Immature natural killer cell (primary cell): ENCODE results near the gene KCNQ1. TPM values are rescaled to one million over a fixed set of nuclear protein-coding genes. Genes with fewer than 3 reads are reported as not detected.

ENCODE experiments used
- DNase-seq, 3 donors: peaks; one replicate each; pipeline ENCODE4 v3.0.0; 2022; ENCODE audit warnings: mixed read lengths in 1 of 3
- H3K27ac Mint-ChIP-seq, 6 donors: one replicate each; pipeline ENCODE4 v1.8.0; 2020; ENCODE audit warnings: mixed read lengths in 6 of 6, mild to moderate bottlenecking in 5 of 6, inconsistent platforms in 4 of 6, moderate library complexity in 3 of 6
- H3K27me3 Mint-ChIP-seq, 3 donors: one replicate each; pipeline ENCODE4 v1.8.0; 2020 to 2021; ENCODE audit warnings: low read depth in 3 of 3, mild to moderate bottlenecking in 3 of 3, mixed read lengths in 3 of 3, moderate library complexity in 3 of 3, inconsistent platforms in 1 of 3
- H3K36me3 Mint-ChIP-seq, 3 donors: one replicate each; pipeline ENCODE4 v1.8.0; 2020; ENCODE audit warnings: mixed read lengths in 3 of 3, inconsistent platforms in 2 of 3, mild to moderate bottlenecking in 2 of 3
- H3K4me1 Mint-ChIP-seq, 2 donors: one replicate each; pipeline ENCODE4 v1.8.0; 2020; ENCODE audit warnings: inconsistent platforms in 2 of 2, mild to moderate bottlenecking in 2 of 2, mixed read lengths in 2 of 2, moderate library complexity in 1 of 2
- H3K4me3 Mint-ChIP-seq, 5 donors: one replicate each; pipeline ENCODE4 v1.8.0; 2020; ENCODE audit warnings: mild to moderate bottlenecking in 5 of 5, mixed read lengths in 5 of 5, inconsistent platforms in 3 of 5, moderate library complexity in 3 of 5
- H3K9me3 Mint-ChIP-seq, 6 donors: one replicate each; pipeline ENCODE4 v1.8.0; 2020; ENCODE audit warnings: mild to moderate bottlenecking in 6 of 6, mixed read lengths in 6 of 6, inconsistent platforms in 4 of 6, moderate library complexity in 3 of 6
- polyA plus RNA-seq, 3 donors: library from polyadenylated mRNA; unstranded; fragments of 300-500 nt; fragmentation: Illumina TruSeq; gene quantifications; one replicate each; pipeline ENCODE4 v1.2.3, GENCODE V29; 2021

KCNQ1 gene
- polyA plus RNA-seq, 3 donors from 2014 or later = 0.13 to 1.1 (median 0.73) TPM

- Mint-ChIP-seq H3K4me3 (no peak overlapping the region), H3K9me3 (no peaks in the 10 kb centered on the region), H3K4me1 (no peaks in the 10 kb centered on the region), H3K36me3 (no peaks in the 10 kb centered on the region), H3K27me3 (no peaks in the 10 kb centered on the region), H3K27ac (no peak overlapping the region)
- no peak for DNase-seq
These were observed 130.8 kb downstream of the KCNQ1 start for GRCh38 chr11:2575591-2576051.

DNA sequence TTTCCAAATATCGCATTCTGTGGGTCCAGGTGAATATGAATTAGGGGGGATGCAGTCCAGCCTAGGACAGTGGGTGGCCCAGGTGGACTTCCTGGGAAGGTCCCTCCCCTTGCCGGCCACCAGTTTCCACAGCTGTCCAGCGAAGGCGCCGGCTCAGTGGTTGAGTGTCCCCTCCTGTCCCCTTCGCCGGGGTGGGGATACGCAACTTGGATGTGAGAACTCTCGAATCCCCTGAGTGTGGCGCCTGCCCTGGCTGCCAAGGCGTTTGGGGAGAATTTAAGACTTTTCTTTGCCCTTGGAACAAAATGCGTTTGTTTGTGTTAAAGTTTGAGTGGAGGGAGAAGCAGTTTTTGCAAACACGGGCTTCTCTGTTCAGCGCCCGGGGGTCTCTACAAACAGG, 131.3 kb downstream of the KCNQ1 start:
- DNase-seq = no peak
- Mint-ChIP-seq H3K4me3 (no peak overlapping the region), H3K36me3 (no peaks in the 10 kb centered on the region), H3K9me3 (no peaks in the 10 kb centered on the region), H3K4me1 (no peaks in the 10 kb centered on the region), H3K27me3 (no peaks in the 10 kb centered on the region), H3K27ac (no peak overlapping the region)

DNA sequence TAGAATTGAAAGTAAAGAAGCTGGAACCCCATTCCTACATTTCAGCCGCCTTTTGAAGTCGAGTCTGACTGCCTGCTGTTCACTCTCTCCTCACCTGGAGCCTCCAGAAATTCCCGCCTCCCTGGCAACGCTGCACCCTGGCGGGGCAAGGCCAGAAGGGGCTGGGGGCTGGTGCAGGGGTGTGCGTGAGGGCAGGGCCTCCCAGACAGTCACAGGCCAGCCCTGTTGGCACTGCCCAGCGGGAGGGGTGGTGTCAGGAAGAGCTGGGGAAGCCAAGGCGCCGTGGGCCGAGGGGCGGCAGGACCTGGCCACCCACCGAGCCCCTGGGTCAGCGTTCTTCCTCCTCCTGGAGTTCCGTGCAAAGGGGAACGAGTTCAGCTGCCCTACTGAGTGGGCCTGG, 131.7 kb downstream of the KCNQ1 start:
- no peak for DNase-seq
- Mint-ChIP-seq H3K36me3 (no peaks in the 10 kb centered on the region), H3K4me3 (no peak overlapping the region), H3K27me3 (no peaks in the 10 kb centered on the region), H3K9me3 (no peaks in the 10 kb centered on the region), H3K27ac (no peak overlapping the region), H3K4me1 (no peaks in the 10 kb centered on the region)

DNA sequence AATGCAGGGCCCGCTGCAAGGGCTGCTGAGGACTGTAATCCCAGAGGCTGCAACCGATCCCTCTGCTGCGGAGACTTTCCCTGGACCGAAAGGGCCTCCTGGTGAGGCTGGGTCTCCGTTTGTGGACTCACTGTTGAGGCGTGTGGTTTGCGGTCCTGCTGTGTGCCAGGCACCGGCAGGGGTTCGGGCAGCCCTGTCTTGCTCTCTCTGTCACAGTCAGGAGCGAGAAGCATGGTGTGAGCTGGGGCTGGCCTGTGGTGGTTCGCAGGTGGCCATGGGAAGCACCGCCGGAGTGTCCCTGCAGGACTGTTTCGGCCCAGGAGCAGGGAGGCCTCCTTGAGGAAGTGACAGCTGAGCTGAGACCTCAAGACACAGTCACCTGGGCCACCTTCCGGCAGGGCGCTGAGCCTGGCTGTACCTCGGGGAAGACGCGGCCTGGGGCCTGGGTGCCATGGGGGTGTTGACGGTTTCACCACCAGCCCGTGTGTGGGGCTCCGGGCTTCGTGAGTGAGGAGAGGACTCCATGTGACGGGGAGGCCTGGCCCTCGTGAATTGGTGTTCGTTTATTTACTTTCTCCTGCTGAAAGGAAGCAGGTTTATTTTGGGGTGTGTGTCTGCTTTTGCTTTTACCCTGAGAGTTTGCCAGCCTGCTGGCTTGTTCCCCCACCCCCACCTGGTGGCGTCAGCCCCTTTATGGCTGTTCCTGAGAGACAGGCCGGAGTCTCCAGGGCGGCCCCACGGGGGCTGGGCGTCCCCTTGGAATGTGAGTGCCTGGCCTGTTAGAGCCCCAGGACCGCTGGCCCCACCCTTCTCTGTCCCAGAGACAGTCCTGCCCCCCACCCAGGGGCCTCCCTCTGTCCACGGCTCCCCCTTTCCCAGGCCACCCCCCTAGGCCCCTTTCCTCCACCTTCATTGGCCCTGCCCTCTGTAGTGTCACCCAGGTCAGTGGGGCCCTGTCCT, 132.5 kb downstream of the KCNQ1 start:
- Mint-ChIP-seq H3K27me3 (no peaks in the 10 kb centered on the region), H3K36me3 (no peaks in the 10 kb centered on the region), H3K4me3 (no peak overlapping the region), H3K27ac (no peak overlapping the region), H3K4me1 (no peaks in the 10 kb centered on the region), H3K9me3 (no peaks in the 10 kb centered on the region)
- DNase-seq = no peak

DNA sequence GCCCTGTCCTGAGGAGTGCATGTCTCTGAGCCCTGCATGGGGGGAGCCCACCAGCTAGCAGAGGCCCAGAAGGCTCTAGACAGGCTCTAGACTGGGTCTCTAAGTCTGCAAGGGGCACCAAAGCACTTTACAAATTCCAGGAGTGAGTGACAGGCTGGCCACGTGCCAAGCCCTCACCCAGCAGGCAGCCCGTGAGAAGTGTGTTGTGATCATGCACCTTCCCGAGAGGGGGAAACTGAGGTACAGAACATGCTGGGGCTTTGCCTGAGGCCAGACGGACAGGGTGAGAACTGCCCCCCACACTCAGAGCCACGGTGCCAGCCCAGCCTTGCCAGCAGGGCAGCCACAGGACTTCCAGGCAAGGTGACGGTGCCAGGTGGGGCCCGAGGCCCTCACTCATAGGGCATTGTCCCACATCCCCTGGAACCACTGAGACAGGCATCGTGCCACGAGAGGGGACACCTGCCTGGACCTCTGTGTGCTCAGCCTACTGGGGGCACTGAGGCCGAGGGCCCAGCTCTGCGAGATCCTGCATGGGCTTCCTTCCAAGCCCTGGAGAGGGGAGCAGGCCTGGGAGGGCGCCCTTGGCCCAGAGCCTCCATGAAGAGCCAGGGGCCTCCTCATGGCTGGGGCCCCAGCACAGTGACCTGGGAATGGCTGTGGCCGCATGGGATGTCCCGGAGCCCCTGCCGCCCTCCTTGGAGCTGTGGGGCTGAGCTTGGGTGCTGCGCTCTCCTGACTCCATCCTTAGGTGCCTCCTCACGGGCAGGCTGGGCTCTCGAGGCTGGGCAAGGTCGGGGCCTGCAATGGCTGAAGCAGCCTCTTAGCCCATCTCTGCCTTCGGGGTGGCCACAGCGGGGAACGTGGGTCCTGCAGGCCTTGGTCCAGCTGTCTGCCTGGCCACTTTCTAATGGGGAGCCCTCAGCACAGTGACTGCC, 133.5 kb downstream of the KCNQ1 start:
- Mint-ChIP-seq H3K4me3 (no peak overlapping the region), H3K9me3 (no peaks in the 10 kb centered on the region), H3K4me1 (no peaks in the 10 kb centered on the region), H3K36me3 (no peaks in the 10 kb centered on the region), H3K27ac (no peak overlapping the region), H3K27me3 (no peaks in the 10 kb centered on the region)
- no peak for DNase-seq

DNA sequence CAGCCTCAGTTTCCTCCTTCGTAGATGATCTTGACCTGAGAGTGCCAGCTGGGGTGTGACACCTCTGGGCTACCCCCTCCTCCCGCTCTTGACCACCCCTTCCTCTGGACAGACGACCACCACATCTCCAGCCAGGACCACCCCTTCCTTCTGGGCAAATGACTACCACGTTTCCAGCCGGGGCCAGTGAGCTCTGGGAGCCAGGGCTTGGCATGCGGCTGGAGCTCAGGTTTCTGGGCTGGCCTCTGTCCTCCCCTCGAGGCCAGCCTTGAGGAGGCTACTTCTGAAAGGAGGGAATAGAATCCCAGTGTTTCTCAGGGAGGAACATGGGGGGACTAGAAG, 134.1 kb downstream of the KCNQ1 start:
- Mint-ChIP-seq H3K9me3 (no peaks in the 10 kb centered on the region), H3K36me3 (no peaks in the 10 kb centered on the region), H3K27me3 (no peaks in the 10 kb centered on the region), H3K4me1 (no peaks in the 10 kb centered on the region), H3K4me3 (no peak overlapping the region), H3K27ac (no peak overlapping the region)
- no peak for DNase-seq

GRCh38 chr11:2579315-2580060, 134.7 kb downstream of the KCNQ1 start:
- Mint-ChIP-seq H3K27me3 (no peaks in the 10 kb centered on the region), H3K9me3 (no peaks in the 10 kb centered on the region), H3K4me1 (no peaks in the 10 kb centered on the region), H3K27ac (no peak overlapping the region), H3K4me3 (no peak overlapping the region), H3K36me3 (no peaks in the 10 kb centered on the region)
- DNase-seq = no peak

- H3K9me3 Mint-ChIP-seq = no peaks in the 10 kb centered on the region
- no peaks in the 10 kb centered on the region for H3K27me3 Mint-ChIP-seq
- no peak overlapping the region for H3K27ac Mint-ChIP-seq
- no peak overlapping the region for H3K4me3 Mint-ChIP-seq
- H3K36me3 Mint-ChIP-seq = no peaks in the 10 kb centered on the region
- H3K4me1 Mint-ChIP-seq = no peaks in the 10 kb centered on the region
- no peak for DNase-seq
These were observed 135.2 kb downstream of the KCNQ1 start for GRCh38 chr11:2580061-2580421.

DNA sequence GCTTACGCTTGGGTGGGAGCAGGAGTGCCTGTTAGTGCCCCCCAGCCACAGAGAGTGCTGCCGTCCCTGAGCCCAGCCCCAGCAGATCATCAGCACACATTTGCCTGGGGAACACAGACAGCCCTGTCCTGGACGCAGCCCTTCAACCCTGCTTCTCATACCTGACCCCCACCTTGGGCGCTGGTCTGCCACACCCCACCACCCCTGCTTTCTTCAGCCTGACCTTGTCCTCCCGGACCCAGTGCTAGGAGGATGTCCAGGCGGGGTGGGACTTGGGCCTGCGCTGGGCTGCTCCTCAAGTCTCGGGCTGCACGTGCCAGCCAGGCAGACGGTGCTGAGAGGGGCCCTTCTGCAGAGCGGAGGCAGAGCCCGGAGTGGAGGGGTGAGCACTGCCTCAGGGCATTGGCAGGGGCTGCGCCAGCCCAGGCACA, 135.8 kb downstream of the KCNQ1 start:
- Mint-ChIP-seq H3K9me3 (no peaks in the 10 kb centered on the region), H3K27me3 (no peaks in the 10 kb centered on the region), H3K36me3 (no peaks in the 10 kb centered on the region), H3K4me3 (no peak overlapping the region), H3K4me1 (no peaks in the 10 kb centered on the region), H3K27ac (no peak overlapping the region)
- DNase-seq = no peak

GRCh38 chr11:2581151-2581930, 136.5 kb downstream of the KCNQ1 start:
- Mint-ChIP-seq H3K36me3 (no peaks in the 10 kb centered on the region), H3K4me1 (no peaks in the 10 kb centered on the region), H3K27me3 (no peaks in the 10 kb centered on the region), H3K9me3 (no peaks in the 10 kb centered on the region), H3K4me3 (no peak overlapping the region), H3K27ac (no peak overlapping the region)
- DNase-seq = no peak

GRCh38 chr11:2581931-2582350, 137.1 kb downstream of the KCNQ1 start:
- H3K4me1 Mint-ChIP-seq = no peaks in the 10 kb centered on the region
- no peaks in the 10 kb centered on the region for H3K36me3 Mint-ChIP-seq
- H3K9me3 Mint-ChIP-seq = no peaks in the 10 kb centered on the region
- no peak overlapping the region for H3K4me3 Mint-ChIP-seq
- no peak for DNase-seq
- peaks cover 0 to under 1% (median 0%) of the 10 kb centered on the region in 3 donors for H3K27me3 Mint-ChIP-seq
- no peak overlapping the region for H3K27ac Mint-ChIP-seq

GRCh38 chr11:2582351-2582945, 137.6 kb downstream of the KCNQ1 start:
- Mint-ChIP-seq H3K4me3 (no peak overlapping the region), H3K27ac (no peak overlapping the region), H3K27me3 (peaks cover 0 to 2% (median 0%) of the 10 kb centered on the region in 3 donors), H3K4me1 (no peaks in the 10 kb centered on the region), H3K36me3 (no peaks in the 10 kb centered on the region), H3K9me3 (no peaks in the 10 kb centered on the region)
- DNase-seq = no peak
